GM18867 (cell line): ENCODE data around the gene RAB11FIP2.

ENCODE experiments used
- ATAC-seq: cut with Tn5 transposase; IDR thresholded peaks from one replicate; pipeline ENCODE4 v1.9.1; 2021; ENCODE audit warnings: mild to moderate bottlenecking, moderate library complexity; ENCODE audit not compliant: unreplicated experiment

The RAB11FIP2 gene

GRCh38 chr10:117988814-117989213 lies 57.9 kb downstream of the RAB11FIP2 start:
- no peak for ATAC-seq

- ATAC-seq = no peak
Observed at GRCh38 chr10:117987244-117987909, 59.4 kb downstream of the RAB11FIP2 start.

- ATAC-seq = no peak
Observed at GRCh38 chr10:117983961-117984360, 62.8 kb downstream of the RAB11FIP2 start.

GRCh38 chr10:117980755-117981702 lies 65.7 kb downstream of the RAB11FIP2 start:
- no peak for ATAC-seq

GRCh38 chr10:117980216-117980615 lies 66.5 kb downstream of the RAB11FIP2 start:
- no peak for ATAC-seq

GRCh38 chr10:117972168-117972837 lies 74.4 kb downstream of the RAB11FIP2 start:
- ATAC-seq = no peak

- no peak for ATAC-seq
Observed at GRCh38 chr10:117970962-117971361, 75.8 kb downstream of the RAB11FIP2 start.

- no peak for ATAC-seq
Observed at GRCh38 chr10:117969592-117969991, 77.1 kb downstream of the RAB11FIP2 start.

- ATAC-seq = no peak
Observed at GRCh38 chr10:117968354-117969182, 78.2 kb downstream of the RAB11FIP2 start.

GRCh38 chr10:117967149-117967650 lies 79.5 kb downstream of the RAB11FIP2 start:
- ATAC-seq = no peak

GRCh38 chr10:117965984-117966383 lies 80.8 kb downstream of the RAB11FIP2 start:
- no peak for ATAC-seq

GRCh38 chr10:117964536-117964935 lies 82.2 kb downstream of the RAB11FIP2 start:
- ATAC-seq = no peak

GRCh38 chr10:117960345-117960935 lies 86.3 kb downstream of the RAB11FIP2 start:
- ATAC-seq = no peak

GRCh38 chr10:117956972-117957371 lies 89.8 kb downstream of the RAB11FIP2 start:
- no peak for ATAC-seq

GRCh38 chr10:117955176-117955575 lies 91.6 kb downstream of the RAB11FIP2 start:
- ATAC-seq = no peak
